Mucosa of descending colon (tissue), 3 donors: ENCODE data around the gene SCIN. TPM values are rescaled to one million over a fixed set of nuclear protein-coding genes. Genes with fewer than 3 reads are reported as not detected.
A peak's percentile ranks its signal among the peaks of the same experiment; 100 is the strongest.

Source experiments
- ATAC-seq: fragments of 200-7000 bp; cut with Tn5 transposase; one replicate; pipeline ENCODE4 v1.9.1; 2020; ENCODE audit warnings: mild to moderate bottlenecking, moderate library complexity
- DNase-seq, 3 donors: peaks; one replicate each; pipeline ENCODE4 v3.0.0-alpha.2; 2020
- H3K36me3 ChIP-seq: fragments of 200-600 bp; one replicate; pipeline ENCODE4 v1.8.0; 2021; ENCODE audit warnings: low read depth, mild to moderate bottlenecking
- H3K4me1 ChIP-seq: fragments of 200-600 bp; one replicate; pipeline ENCODE4 v1.8.0; 2021; ENCODE audit warnings: low read depth, mild to moderate bottlenecking
- H3K4me3 ChIP-seq: fragments of 200-600 bp; one replicate; pipeline ENCODE4 v1.8.0; 2021; ENCODE audit warnings: mild to moderate bottlenecking
- H3K9me3 ChIP-seq: fragments of 200-600 bp; one replicate; pipeline ENCODE4 v1.8.0; 2021; ENCODE audit warnings: mild to moderate bottlenecking
- intact Hi-C, 2 donors: fragments of 100-400 bp; cut with DNase I in 1 of 2; cut with micrococcal nuclease in 1 of 2; formaldehyde crosslinking; loops; one replicate each; pipeline versions ENCODE4 v1.11.0 to v1.11.1; 2022; cut with DNase I, micrococcal nuclease
- total RNA-seq, 3 donors: library from RNA; stranded (reverse); fragmentation: NEBNext Ultra II Directional in 2 of 3; extraction: Animal tissue kit (Norgen Biotek cat#: 25700) in 2 of 3; gene quantifications; one replicate each; pipeline versions ENCODE4 v1.2.1 to v1.2.4, GENCODE V29; 2021 to 2023
- TF ChIP-seq, protein P1 (sequence below): fragments of 200-600 bp; IDR thresholded peaks from one replicate; pipeline ENCODE4 v1.8.0; 2022; ENCODE audit warnings: antibody characterized with exemption, mild to moderate bottlenecking
- donor health status: DM: no; HTN: no; CAD: no; lungs with moderate emphysema.
- donor health status: DM: no; HTN: no; CAD: no.
- donor health status: DM: no; HTN: yes; CAD: no.

Gene SCIN
- total RNA-seq, 3 donors from 2014 or later, result 25.1 to 86.6 (median 77.1) TPM

DNA sequence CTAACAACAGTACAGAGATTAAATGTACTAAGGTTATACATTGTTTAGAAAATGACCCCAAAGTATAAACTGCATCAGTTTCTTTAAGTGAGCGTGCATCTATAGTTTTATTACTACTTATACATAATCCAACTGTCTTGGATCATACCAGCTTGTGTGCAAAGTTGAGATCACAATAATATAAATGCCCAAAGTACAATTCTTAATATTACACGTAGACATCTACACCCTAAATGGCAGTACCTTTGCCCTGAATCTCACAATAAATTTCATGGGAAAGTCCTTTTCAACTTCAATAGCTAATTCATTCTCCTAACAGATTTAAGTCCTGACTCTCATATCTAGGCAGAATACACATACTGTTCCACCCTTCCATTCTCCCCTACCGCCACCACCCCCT is 11.8 kb downstream of the SCIN start:
- Histone ChIP-seq H3K4me1 (peaks cover 27% of the 10 kb centered on the region), H3K4me3 (no peak overlapping the region), H3K36me3 (no peaks in the 10 kb centered on the region), H3K9me3 (no peaks in the 10 kb centered on the region)
- intact Hi-C loops, result no loop called here
- TF ChIP-seq, protein P1, sequence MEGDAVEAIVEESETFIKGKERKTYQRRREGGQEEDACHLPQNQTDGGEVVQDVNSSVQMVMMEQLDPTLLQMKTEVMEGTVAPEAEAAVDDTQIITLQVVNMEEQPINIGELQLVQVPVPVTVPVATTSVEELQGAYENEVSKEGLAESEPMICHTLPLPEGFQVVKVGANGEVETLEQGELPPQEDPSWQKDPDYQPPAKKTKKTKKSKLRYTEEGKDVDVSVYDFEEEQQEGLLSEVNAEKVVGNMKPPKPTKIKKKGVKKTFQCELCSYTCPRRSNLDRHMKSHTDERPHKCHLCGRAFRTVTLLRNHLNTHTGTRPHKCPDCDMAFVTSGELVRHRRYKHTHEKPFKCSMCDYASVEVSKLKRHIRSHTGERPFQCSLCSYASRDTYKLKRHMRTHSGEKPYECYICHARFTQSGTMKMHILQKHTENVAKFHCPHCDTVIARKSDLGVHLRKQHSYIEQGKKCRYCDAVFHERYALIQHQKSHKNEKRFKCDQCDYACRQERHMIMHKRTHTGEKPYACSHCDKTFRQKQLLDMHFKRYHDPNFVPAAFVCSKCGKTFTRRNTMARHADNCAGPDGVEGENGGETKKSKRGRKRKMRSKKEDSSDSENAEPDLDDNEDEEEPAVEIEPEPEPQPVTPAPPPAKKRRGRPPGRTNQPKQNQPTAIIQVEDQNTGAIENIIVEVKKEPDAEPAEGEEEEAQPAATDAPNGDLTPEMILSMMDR, result no peak
- DNase-seq (no peak), ATAC-seq (peak; percentile 45)

- Histone ChIP-seq H3K4me1 (peaks cover 27% of the 10 kb centered on the region), H3K36me3 (no peaks in the 10 kb centered on the region), H3K9me3 (no peaks in the 10 kb centered on the region), H3K4me3 (no peak overlapping the region)
- TF ChIP-seq, protein P1, result no peak
- intact Hi-C loops, result no loop called here
- ATAC-seq (no peak), DNase-seq (no peak)
These were observed 12.7 kb downstream of the SCIN start for GRCh38 chr7:12583176-12583575.

GRCh38 chr7:12583922-12584321 is 13.4 kb downstream of the SCIN start:
- Histone ChIP-seq H3K9me3 (no peaks in the 10 kb centered on the region), H3K4me1 (peaks cover 27% of the 10 kb centered on the region), H3K4me3 (no peak overlapping the region), H3K36me3 (no peaks in the 10 kb centered on the region)
- TF ChIP-seq, protein P1, result no peak
- intact Hi-C loops, result no loop called here
- no peak for DNase-seq
- peak; percentile 75 for ATAC-seq

DNA sequence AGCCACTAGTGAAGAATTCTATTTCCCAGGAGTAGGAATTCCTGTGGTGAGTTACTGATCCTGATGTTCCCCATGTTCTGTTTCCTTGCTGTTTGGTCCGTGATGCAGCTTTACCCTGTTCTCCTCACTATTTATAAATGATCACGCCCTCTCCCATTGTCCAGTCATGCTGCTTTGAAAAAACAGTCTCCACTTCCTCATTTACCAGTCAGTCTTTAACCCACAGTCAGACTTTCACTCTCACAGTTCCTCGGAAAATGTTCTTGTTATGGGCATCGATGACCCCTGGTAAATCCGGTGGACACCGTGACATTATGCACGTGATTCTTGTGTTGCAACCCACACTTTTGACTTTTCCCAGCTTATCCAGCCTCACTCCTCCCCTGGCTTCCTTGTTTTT is 14.4 kb downstream of the SCIN start:
- intact Hi-C loops, result no loop called here
- ATAC-seq, result peak; percentile 92

DNA sequence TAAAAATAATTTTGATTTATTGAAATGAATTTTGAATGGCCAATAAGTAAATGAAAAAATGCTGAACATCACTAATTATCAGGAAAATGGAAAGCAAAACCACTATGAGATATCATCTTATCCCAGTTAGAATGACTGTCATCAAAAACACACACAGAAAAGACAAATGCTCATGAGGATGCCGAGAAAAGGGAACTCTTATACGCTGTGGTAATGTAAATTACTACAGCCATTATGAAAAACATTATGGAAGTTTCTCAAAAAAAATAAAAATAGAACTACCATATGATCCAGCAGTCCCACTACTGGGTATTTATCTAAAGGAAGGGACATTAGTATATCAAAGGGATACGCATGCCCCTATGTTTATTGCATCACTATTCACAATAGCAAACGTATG is 15.8 kb downstream of the SCIN start:
- ATAC-seq, result no peak
- H3K4me3 ChIP-seq, result no peak overlapping the region

More for the DNA sequence above, 14.4 kb downstream of the SCIN start:
- Histone ChIP-seq H3K4me3 (no peak overlapping the region), H3K4me1 (peaks cover 27% of the 10 kb centered on the region), H3K36me3 (no peaks in the 10 kb centered on the region), H3K9me3 (no peaks in the 10 kb centered on the region)
- TF ChIP-seq, protein P1, result no peak
- peak in 1 of 3 donors; percentile 50 for DNase-seq

More for the DNA sequence above, 15.8 kb downstream of the SCIN start:
- intact Hi-C loops, result no loop called here
- Histone ChIP-seq H3K36me3 (no peaks in the 10 kb centered on the region), H3K9me3 (no peaks in the 10 kb centered on the region), H3K4me1 (peaks cover 27% of the 10 kb centered on the region)
- TF ChIP-seq, protein P1, result no peak
- DNase-seq, result no peak
